Trophoblast cell (in vitro differentiated cells and primary cell): Measurements from ENCODE around the gene ATL2.

Source experiments
- DNase-seq, 2 donors: peaks; one replicate each; pipeline ENCODE4 v3.0.0-alpha.2; 2016
- H2AFZ ChIP-seq: 2 replicates; pipeline ENCODE4 v1.6.1; 2013; ENCODE audit warnings: low read length, moderate library complexity, mild to moderate bottlenecking; ENCODE audit not compliant: insufficient read depth, poor library complexity
- H2AK5ac ChIP-seq: 2 replicates; pipeline ENCODE4 v1.6.1; 2013; ENCODE audit warnings: mild to moderate bottlenecking, low read length
- H2BK120ac ChIP-seq: 2 replicates; pipeline ENCODE4 v1.6.1; 2013; ENCODE audit warnings: low read length, mild to moderate bottlenecking, moderate library complexity; ENCODE audit not compliant: insufficient read depth, poor library complexity
- H2BK12ac ChIP-seq: 2 replicates; pipeline ENCODE4 v1.6.1; 2013; ENCODE audit warnings: mild to moderate bottlenecking, low read length, moderate library complexity
- H2BK5ac ChIP-seq: 2 replicates; pipeline ENCODE4 v1.6.1; 2013; ENCODE audit warnings: low read length, low read depth, moderate library complexity, mild to moderate bottlenecking; ENCODE audit not compliant: poor library complexity
- H3K14ac ChIP-seq: 2 replicates; pipeline ENCODE4 v1.6.1; 2013; ENCODE audit warnings: mild to moderate bottlenecking, low read length
- H3K18ac ChIP-seq: 2 replicates; pipeline ENCODE4 v1.6.1; 2013; ENCODE audit warnings: mild to moderate bottlenecking, low read length
- H3K23ac ChIP-seq: 2 replicates; pipeline ENCODE4 v1.6.1; 2013; ENCODE audit warnings: low read length
- H3K27ac ChIP-seq: 2 replicates; pipeline ENCODE4 v1.5.1; 2013; ENCODE audit warnings: low read depth, mild to moderate bottlenecking, inconsistent platforms, low read length, moderate library complexity
- H3K27me3 ChIP-seq: 2 replicates; pipeline ENCODE4 v1.6.1; 2013; ENCODE audit warnings: inconsistent platforms, mild to moderate bottlenecking, low read length, moderate library complexity; ENCODE audit not compliant: insufficient read depth
- H3K36me3 ChIP-seq, 2 experiments: 1 replicate in 1 of 2; 2 replicates in 1 of 2; pipeline ENCODE4 v1.6.1; 2013; ENCODE audit warnings: low read length in 2 of 2, mild to moderate bottlenecking in 2 of 2, moderate library complexity in 1 of 2; ENCODE audit not compliant: insufficient read depth in 2 of 2, control insufficient read depth in 1 of 2
- H3K4ac ChIP-seq: 2 replicates; pipeline ENCODE4 v1.6.1; 2013; ENCODE audit warnings: low read depth, mild to moderate bottlenecking, low read length, moderate library complexity
- H3K4me1 ChIP-seq, 2 experiments: 1 replicate in 1 of 2; 2 replicates in 1 of 2; pipeline ENCODE4 v1.6.1; 2013; ENCODE audit warnings: low read length in 2 of 2, mild to moderate bottlenecking in 2 of 2, moderate library complexity in 1 of 2; ENCODE audit not compliant: insufficient read depth in 2 of 2, control insufficient read depth in 1 of 2
- H3K4me2 ChIP-seq: 2 replicates; pipeline ENCODE4 v1.6.1; 2013; ENCODE audit warnings: inconsistent platforms, mild to moderate bottlenecking, low read length, moderate library complexity
- H3K4me3 ChIP-seq: 2 replicates; pipeline ENCODE4 v1.5.1; 2013; ENCODE audit warnings: mild to moderate bottlenecking, low read depth, low read length, inconsistent platforms
- H3K79me1 ChIP-seq: one replicate; pipeline ENCODE4 v1.6.1; 2013; ENCODE audit warnings: low read length
- H3K79me2 ChIP-seq: 2 replicates; pipeline ENCODE4 v1.6.1; 2013; ENCODE audit warnings: low read length, mild to moderate bottlenecking; ENCODE audit not compliant: control insufficient read depth, insufficient read depth, poor library complexity
- H3K9ac ChIP-seq: 2 replicates; pipeline ENCODE4 v1.6.1; 2013; ENCODE audit warnings: mild to moderate bottlenecking, low read length
- H3K9me3 ChIP-seq: 2 replicates; pipeline ENCODE4 v1.6.1; 2013; ENCODE audit warnings: low read depth, mild to moderate bottlenecking, control low read depth, inconsistent platforms, low read length; ENCODE audit not compliant: insufficient read depth
- H4K12ac ChIP-seq: 2 replicates; pipeline ENCODE4 v1.6.1; 2013; ENCODE audit warnings: low read depth, mild to moderate bottlenecking, low read length, moderate library complexity
- H4K8ac ChIP-seq: 2 replicates; pipeline ENCODE4 v1.6.1; 2013; ENCODE audit warnings: low read depth, mild to moderate bottlenecking, low read length, moderate library complexity
- H4K91ac ChIP-seq: one replicate; pipeline ENCODE4 v1.6.1; 2013; ENCODE audit warnings: low read depth, mild to moderate bottlenecking, low read length, moderate library complexity
- WGBS: extraction: QIAGEN DNeasy Blood & Tissue Kit; methylation state at CpG from one replicate; pipeline ENCODE4 v1.1.7; 2013; ENCODE audit warnings: missing lambda C conversion rate; ENCODE audit not compliant: insufficient read length, insufficient coverage; ENCODE audit errors: extremely low coverage; 5-methylcytosine and 5-hydroxymethylcytosine counted together

The ATL2 gene

DNA sequence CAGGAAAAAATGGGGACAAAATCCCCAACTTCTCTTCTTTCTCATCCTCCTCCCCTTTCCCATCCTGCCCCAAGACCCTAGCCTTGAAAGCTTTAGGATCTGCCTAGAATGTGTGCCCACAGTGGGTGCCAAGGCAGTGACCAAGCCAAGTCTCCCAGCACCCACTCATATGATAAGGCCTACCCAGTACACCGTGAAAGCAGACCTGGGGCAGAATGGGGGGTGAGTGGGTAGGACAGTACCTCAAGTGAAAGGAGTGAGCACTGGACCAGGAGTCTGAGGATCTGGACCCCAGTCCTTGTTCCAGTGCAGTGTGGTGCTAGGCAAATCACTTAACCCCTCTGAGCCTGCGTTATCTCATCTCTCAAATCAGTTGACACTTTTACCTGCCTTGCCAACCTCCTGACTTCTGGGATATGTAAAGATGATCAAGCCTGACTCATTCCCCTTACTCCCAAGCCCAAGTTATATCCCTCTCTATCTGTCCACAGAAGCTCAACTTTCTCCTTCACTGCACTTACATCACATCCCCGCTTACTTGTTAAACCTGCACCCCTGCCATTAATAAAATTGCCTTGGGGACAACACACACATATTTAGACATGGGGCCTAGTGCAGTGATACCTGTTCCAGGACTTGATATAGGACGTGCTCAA, 109.7 kb downstream of the ATL2 start:
- Histone ChIP-seq H3K27me3 (no peaks in the 10 kb centered on the region), H3K79me1 (no peaks in the 10 kb centered on the region), H2BK12ac (no peak overlapping the region), H3K9me3 (peaks cover 3% of the 10 kb centered on the region), H2BK5ac (no peak overlapping the region), H3K14ac (no peak overlapping the region), H2AFZ (no peak overlapping the region), H2BK120ac (no peak overlapping the region), H3K9ac (no peak overlapping the region), H3K23ac (no peak overlapping the region), H3K36me3 (no peaks in the 10 kb centered on the region), H3K27ac (no peak overlapping the region), H3K4me1 (no peaks in the 10 kb centered on the region), H4K12ac (no peak overlapping the region), H2AK5ac (no peak overlapping the region), H3K18ac (no peak overlapping the region), H4K91ac (no peak overlapping the region), H3K4me3 (no peak overlapping the region), H3K79me2 (no peaks in the 10 kb centered on the region), H4K8ac (no peak overlapping the region), H3K4me2 (no peak overlapping the region), H3K4ac (no peak overlapping the region)
- WGBS = no CpG with 5 or more reads among the region's 4 CpGs
- DNase-seq = no peak

DNA sequence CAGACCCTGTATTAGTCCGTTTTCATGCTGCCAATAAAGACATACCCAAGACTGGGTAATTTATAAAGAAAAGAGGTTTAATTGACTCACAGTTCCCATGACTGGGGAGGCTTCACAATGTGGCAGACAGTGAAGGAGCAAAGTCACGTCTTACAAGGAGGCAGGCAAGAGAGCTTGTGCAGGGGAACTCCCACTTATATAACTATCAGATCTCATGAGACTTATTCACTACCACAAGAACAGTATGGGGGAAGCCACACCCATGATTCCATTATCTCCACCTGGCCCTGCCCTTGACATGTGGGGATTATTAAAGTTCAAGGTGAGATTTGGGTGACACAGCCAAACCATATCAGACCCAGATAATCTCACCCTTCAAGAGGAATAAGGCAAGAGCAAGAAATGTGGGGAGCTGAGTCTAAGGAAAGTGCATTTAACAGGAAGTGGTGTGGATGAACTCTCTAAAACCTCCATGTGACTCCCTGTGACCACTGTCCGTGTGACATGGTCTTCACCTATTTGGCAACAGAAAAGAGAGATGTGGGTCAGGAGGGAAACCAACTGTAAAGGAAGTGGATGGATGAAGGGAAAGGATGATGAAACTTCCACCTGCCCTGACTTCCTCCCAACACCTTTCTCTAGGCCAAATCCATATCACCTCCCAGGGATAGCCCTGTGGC, 110.6 kb downstream of the ATL2 start:
- Histone ChIP-seq H3K23ac (no peak overlapping the region), H3K79me2 (no peaks in the 10 kb centered on the region), H3K4ac (no peak overlapping the region), H3K9me3 (peaks cover 3% of the 10 kb centered on the region), H3K4me1 (no peaks in the 10 kb centered on the region), H2AFZ (no peak overlapping the region), H3K18ac (no peak overlapping the region), H4K91ac (no peak overlapping the region), H3K27ac (no peak overlapping the region), H3K79me1 (no peaks in the 10 kb centered on the region), H2BK120ac (no peak overlapping the region), H4K12ac (no peak overlapping the region), H2BK5ac (no peak overlapping the region), H3K36me3 (no peaks in the 10 kb centered on the region), H2AK5ac (no peak overlapping the region), H4K8ac (no peak overlapping the region), H3K27me3 (no peaks in the 10 kb centered on the region), H2BK12ac (no peak overlapping the region), H3K9ac (no peak overlapping the region), H3K4me3 (no peak overlapping the region), H3K14ac (no peak overlapping the region), H3K4me2 (no peak overlapping the region)
- DNase-seq = no peak
- WGBS = no CpG with 5 or more reads among the region's 3 CpGs

- no peak overlapping the region for H2AK5ac ChIP-seq
- H3K4me2 ChIP-seq = no peak overlapping the region
- H3K4ac ChIP-seq = no peak overlapping the region
- no peak for DNase-seq
- no peak overlapping the region for H3K18ac ChIP-seq
- H3K27ac ChIP-seq = no peak overlapping the region
- H3K9me3 ChIP-seq = peaks cover 3% of the 10 kb centered on the region
- WGBS = no CpG with 5 or more reads among the region's 3 CpGs
- H4K8ac ChIP-seq = no peak overlapping the region
- H3K4me1 ChIP-seq = no peaks in the 10 kb centered on the region
- H3K4me3 ChIP-seq = no peak overlapping the region
- no peak overlapping the region for H2BK12ac ChIP-seq
- H3K14ac ChIP-seq = no peak overlapping the region
- no peak overlapping the region for H2BK5ac ChIP-seq
- no peak overlapping the region for H4K12ac ChIP-seq
- no peak overlapping the region for H3K23ac ChIP-seq
- no peaks in the 10 kb centered on the region for H3K79me2 ChIP-seq
- H2BK120ac ChIP-seq = no peak overlapping the region
- no peaks in the 10 kb centered on the region for H3K79me1 ChIP-seq
- no peak overlapping the region for H3K9ac ChIP-seq
- no peak overlapping the region for H4K91ac ChIP-seq
- no peak overlapping the region for H2AFZ ChIP-seq
- no peaks in the 10 kb centered on the region for H3K27me3 ChIP-seq
- H3K36me3 ChIP-seq = no peaks in the 10 kb centered on the region
Observed at GRCh38 chr2:38265461-38265860, 111.6 kb downstream of the ATL2 start.

GRCh38 chr2:38264396-38265221, 112.5 kb downstream of the ATL2 start:
- H3K4me3 ChIP-seq = no peak overlapping the region
- H3K79me1 ChIP-seq = no peaks in the 10 kb centered on the region
- H3K27me3 ChIP-seq = no peaks in the 10 kb centered on the region
- no peak overlapping the region for H2AFZ ChIP-seq
- H3K27ac ChIP-seq = no peak overlapping the region
- no peak overlapping the region for H3K4me2 ChIP-seq
- H2BK5ac ChIP-seq = no peak overlapping the region
- peaks cover 3% of the 10 kb centered on the region for H3K9me3 ChIP-seq
- H4K12ac ChIP-seq = no peak overlapping the region
- H3K14ac ChIP-seq = no peak overlapping the region
- H4K91ac ChIP-seq = no peak overlapping the region
- no peak overlapping the region for H2BK120ac ChIP-seq
- no peak overlapping the region for H3K18ac ChIP-seq
- no peak overlapping the region for H2BK12ac ChIP-seq
- H3K9ac ChIP-seq = no peak overlapping the region
- no peaks in the 10 kb centered on the region for H3K79me2 ChIP-seq
- no peak overlapping the region for H2AK5ac ChIP-seq
- H4K8ac ChIP-seq = no peak overlapping the region
- H3K4me1 ChIP-seq = no peaks in the 10 kb centered on the region
- peak overlapping the region; percentile 31 for H3K23ac ChIP-seq
- WGBS = no CpG with 5 or more reads among the region's 4 CpGs
- DNase-seq = no peak
- no peaks in the 10 kb centered on the region for H3K36me3 ChIP-seq
- no peak overlapping the region for H3K4ac ChIP-seq
